GM19239 (cell line): ENCODE results near the gene TEAD1.

Experiments used
- DNase-seq: peaks from one replicate; pipeline ENCODE4 v3.0.0; 2011; ENCODE audit warnings: low spot score; ENCODE audit not compliant: insufficient read length
- FAIRE-seq: peaks from 2 replicates; lab custom pipeline; 2011; peaks lifted over from hg19 to GRCh38; lab: Jason Lieb, UNC

Gene TEAD1

DNA sequence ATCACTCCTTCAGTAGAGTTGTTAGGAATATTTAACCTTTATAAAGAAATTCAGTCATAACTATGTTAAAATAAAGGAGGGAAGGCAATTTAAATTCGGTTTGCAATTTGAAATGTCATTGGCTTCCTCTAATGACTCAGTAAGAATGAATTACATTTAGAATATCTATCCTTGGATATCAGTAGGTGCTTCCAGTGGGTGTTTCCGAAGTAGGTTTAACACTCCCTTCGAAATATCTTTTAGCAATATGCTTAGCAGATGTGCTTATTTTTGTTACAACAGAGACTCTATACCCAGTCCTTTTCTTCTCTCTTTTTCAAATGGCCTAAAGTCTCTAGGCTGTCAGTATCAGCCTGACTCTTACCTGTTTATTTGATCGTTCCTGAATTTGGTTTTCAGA, 231.2 kb downstream of the TEAD1 start:
- FAIRE-seq (no peak), DNase-seq (no peak)

DNA sequence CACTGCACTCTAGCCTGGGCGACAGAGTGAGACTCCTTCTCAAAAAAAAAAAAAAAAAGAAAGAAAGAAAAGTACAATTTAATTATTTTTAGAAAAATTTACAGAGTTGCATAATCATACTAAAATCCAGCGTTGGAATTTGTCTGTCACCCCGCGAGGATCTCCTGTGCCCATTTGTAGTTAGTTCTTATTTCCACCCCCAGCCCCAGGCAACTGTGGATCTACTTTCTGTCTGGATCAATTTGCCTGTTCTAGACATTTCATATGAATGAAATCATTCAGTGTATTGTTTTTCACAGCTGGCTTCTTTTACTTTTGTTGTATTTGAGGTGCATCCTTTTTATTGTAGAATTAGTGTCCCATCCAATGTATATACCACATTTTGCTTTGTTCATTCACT, 232.3 kb downstream of the TEAD1 start:
- no peak for FAIRE-seq

DNA sequence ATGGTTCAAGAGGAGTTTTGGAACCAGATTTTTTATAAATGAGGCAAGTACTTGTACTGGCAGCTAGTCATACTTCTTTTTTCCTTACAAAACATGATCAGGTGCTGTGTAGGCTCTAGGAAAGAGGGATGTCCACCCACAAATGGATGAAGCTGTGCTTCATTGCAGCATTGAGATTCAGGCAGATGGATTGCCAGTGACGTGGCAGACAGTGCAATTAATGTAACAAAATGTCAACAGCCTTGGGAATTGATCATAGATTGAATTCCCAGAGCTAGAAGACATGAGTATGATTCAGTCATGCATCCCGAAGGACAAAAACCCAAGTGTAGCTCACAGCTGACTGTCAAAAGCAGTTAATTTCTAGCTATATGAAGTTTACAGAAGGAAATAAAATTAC, 235.7 kb downstream of the TEAD1 start:
- no peak for FAIRE-seq

More for the DNA sequence above, 232.3 kb downstream of the TEAD1 start:
- no peak for DNase-seq

DNA sequence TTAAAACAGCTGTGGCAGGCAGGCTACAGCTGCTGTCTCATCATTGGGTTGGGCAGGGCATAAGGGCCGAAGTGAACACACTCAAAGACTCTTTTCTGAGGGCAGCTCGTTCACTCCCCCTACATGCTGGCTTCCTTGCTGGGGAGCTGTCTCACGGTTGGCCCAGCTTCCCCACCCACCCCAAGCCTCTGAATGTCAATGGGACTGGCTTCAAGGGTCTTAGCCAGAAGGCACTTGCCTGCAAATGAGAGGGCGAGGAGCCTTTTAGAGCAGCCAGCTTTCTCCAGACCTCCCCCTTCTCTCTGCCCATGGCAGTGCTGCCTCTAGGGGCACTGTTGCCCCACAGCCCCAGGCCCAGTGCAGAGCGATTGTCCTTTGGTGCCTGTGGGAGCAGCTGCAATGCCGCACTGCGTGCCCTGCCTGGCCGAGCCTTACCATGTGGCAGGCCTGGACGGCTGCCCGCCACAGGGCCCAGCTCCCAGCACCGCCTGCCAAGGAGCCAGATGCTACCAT, 240.2 kb downstream of the TEAD1 start:
- DNase-seq (peak; percentile 14), FAIRE-seq (no peak)

More for the DNA sequence above, 235.7 kb downstream of the TEAD1 start:
- no peak for DNase-seq

DNA sequence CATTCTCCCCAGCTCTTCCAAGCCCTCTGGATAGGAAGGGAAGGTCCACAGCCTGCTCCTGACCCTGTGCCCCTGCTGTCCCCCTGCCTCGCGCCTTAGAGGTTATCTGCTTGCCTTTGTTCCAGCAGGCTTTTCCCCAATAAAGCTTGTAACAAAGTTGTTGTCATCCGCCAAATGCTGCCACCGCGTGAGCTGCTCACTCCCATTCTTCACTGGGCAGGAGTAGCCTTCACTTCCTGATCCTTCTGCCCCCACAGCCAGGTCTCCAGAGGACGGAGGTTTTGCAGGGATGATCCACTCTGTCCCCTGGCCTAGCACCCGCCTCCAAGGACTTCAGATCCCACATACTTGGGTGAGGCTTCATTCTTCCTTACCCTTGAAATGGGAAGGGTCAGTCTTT, 240.9 kb downstream of the TEAD1 start:
- no peak for FAIRE-seq
- no peak for DNase-seq

DNA sequence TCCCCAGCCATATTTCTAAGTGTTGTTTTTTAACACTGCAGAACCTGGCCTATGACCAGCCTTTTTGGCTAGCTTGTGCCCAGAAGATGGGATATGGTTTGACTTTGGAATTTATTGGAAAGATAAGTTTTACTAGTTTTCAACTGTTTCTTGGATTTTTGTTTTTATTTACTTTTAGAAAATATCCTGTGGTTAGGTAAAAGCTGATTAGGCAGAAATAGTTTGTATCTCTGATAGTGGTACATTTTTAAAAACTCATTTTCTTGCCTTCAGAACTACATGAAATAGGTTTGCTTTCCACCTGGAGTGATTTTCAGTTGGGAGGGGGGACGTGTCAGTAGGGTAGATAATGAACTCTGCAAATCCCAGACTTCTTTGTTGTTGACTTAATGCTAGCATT, 243.6 kb downstream of the TEAD1 start:
- FAIRE-seq = no peak
- DNase-seq = no peak

DNA sequence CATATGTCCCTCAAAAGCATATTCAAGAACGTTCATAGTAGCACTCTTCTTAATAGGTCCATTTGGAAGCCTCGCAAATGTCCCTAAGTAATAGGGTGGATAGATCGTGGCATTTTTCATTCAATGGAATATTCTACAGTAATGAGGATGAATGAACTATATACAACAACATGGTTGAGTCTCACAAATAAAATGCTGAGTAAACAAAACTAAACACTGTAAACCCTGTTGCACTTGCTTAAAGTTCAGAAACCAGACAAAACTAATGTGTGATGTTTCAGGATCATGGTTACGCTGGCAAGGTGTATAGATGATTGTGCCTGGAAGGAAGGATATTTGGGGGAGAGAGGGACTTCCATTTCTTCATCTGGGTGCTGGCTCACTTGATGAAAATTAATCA, 244.4 kb downstream of the TEAD1 start:
- FAIRE-seq = no peak
- DNase-seq = no peak

DNA sequence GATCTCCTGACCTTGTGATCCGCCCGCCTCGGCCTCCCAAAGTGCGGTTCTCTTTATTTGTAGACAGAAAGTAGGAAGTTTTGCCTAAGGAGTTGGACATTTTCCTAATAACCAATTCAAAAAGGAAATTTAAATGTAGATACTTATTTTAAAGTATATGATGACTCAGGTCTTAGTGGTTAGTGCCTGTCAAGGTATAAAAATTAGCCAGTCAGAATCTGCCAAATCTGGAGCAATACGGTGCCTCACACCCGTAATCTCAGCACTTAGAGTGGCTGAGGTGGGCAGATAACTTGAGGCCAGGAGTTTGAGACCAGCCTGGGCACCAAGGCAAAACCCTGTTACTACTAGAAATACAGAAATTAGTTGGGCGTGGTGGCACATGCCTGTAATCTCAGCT, 248.2 kb downstream of the TEAD1 start:
- no peak for FAIRE-seq

DNA sequence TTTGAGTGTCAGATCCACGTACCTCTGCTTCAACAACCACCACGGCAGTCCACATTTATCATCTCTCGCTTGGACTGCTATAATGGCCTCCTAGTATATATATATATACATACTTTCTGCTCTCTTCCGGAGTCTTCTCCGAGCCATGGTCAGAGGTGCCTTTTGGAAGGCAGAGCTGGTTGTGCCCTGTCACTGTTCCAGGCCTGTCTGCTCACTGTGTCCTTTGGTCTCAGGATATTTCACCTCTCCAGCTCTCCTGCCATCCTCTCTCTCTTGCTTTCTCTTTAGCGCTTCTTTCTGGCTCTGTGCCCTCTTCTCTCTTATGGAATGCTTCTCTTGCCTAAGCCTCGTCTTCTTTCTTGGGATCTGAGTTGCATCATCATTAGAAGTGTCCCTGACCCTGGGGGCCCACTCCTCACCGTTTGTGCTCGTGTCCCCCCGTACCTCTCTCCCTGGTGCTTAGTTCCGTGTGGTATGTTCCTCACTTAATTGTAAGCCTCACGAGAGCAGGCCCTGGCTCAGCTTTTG, 248.8 kb downstream of the TEAD1 start:
- DNase-seq (no peak), FAIRE-seq (no peak)

More for the DNA sequence above, 248.2 kb downstream of the TEAD1 start:
- DNase-seq = no peak

DNA sequence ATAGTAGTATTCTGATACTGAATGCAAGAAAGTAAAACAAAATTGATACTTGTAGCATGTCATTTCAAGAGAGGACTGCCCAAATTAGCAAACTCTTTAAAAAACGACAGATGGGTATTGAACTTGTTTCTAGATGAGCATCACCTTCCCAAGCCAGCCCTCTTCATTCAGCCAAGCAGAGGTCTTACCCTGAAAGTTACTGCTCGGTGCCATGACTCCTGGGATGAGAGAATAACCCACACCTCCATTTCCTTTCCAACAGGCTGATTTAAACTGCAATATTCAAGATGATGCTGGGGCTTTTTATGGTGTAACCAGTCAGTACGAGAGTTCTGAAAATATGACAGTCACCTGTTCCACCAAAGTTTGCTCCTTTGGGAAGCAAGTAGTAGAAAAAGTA, 250.4 kb downstream of the TEAD1 start:
- no peak for DNase-seq
- no peak for FAIRE-seq

DNA sequence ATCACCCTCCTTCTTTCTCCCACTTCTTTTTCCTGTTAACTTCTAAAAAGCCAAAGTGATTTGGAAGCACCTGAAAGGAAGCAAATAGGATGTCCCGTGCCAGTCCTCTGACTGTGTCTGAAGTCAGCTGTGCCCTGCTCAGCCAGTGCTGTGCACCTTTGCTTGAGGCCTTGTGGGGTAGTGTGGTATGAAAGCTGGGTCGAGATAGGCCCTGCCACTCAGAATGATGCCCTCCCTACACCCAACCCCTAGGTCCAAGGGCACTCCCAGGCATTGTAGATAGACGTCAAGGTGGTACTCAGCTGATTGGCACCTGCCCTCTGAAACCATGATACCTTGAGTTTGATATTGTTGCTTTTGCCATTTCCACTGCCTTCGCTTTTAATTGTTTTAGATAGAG, 251.3 kb downstream of the TEAD1 start:
- FAIRE-seq (no peak), DNase-seq (no peak)

DNA sequence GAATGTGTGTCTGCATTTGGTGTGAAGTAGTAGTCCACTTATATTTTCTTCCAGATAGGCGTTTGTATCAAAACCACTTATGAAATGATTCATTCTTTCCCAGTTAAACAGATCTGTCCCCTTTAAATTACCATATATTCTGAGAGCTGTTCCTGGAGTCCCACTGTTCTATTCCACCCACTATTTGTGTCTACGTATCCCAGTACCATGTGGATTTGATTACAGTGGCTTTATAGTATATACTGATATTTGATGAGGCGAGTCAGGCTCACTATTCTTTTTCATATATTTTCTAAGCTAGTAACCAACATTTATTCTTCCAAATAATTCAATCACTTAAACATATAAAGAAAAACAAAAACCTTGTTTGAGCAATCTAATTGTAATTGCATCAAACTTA, 253.0 kb downstream of the TEAD1 start:
- FAIRE-seq (no peak), DNase-seq (no peak)

DNA sequence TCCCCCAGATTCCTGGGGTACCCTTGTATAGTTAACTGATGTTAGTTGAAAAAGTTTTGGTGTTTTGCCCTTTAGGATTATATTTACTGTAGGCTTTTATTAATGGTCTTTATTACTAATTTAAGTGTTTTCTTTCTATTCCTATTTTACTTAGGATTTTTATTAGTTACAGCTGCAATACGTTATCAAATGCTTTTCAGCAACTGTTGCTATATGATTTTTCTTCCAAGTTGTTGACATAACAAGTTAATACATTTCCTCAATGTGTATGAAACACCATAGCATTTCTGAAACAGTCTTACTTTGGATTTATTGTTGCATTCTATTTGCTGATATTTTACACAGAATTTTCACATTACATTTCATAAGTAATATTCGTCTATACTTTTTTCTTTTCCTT, 253.7 kb downstream of the TEAD1 start:
- FAIRE-seq = no peak
- DNase-seq = no peak

DNA sequence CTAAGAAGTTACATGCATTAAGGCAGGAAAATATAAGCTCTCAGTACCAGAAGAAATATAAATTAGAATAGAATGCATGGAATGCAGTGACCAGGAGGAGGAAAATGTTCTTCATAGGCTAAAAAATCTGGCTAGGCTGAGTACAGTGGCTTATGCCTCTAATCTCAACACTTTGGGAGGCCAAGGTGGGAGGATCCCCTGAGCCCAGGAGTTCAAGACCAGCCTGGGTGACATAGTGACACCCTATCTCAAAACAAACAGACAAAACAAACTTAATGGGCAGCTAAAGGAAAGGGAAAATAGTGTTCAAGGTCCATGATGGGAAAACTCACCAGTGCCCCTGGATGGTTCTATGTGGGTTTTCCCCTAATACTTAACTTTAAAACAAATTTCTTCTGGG, 256.6 kb downstream of the TEAD1 start:
- FAIRE-seq = no peak
- no peak for DNase-seq

DNA sequence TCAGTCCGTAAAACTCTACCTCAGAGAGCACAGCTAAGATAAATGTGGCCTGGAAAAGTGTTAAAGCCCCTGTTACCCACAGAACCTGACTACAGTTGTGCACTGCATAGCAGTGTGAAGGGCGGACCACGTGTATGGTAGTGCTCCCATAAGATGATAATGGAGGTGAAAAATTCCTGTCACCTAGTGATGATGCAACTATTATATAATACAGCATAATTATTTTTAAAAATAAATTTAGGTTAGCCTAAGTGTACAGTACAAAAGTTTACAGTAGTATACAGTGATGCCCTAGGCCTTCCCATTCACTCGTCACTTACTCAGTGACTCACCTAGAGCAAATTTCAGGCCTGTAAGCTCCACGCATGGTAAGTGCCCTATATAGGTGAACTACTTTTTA, 258.3 kb downstream of the TEAD1 start:
- FAIRE-seq (no peak), DNase-seq (no peak)

DNA sequence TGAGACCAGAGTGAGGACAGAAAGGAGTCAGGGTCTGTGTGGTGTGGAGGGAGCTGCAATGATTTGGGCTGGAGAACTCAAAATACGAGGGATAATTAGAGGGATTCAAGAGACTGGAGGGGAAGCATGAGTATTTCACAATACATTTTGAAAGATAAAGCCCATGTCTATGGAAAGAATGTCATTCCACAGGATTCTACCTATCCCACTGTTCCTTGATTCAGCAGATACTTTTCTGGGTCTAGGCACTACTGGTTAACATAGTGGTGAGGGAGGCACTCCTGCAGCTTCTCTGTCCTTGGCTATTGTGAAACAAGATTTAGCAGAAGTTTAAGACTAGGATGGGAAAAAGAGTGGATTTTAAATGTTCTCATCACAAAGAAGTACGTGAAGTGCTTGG, 262.0 kb downstream of the TEAD1 start:
- FAIRE-seq (no peak), DNase-seq (no peak)

DNA sequence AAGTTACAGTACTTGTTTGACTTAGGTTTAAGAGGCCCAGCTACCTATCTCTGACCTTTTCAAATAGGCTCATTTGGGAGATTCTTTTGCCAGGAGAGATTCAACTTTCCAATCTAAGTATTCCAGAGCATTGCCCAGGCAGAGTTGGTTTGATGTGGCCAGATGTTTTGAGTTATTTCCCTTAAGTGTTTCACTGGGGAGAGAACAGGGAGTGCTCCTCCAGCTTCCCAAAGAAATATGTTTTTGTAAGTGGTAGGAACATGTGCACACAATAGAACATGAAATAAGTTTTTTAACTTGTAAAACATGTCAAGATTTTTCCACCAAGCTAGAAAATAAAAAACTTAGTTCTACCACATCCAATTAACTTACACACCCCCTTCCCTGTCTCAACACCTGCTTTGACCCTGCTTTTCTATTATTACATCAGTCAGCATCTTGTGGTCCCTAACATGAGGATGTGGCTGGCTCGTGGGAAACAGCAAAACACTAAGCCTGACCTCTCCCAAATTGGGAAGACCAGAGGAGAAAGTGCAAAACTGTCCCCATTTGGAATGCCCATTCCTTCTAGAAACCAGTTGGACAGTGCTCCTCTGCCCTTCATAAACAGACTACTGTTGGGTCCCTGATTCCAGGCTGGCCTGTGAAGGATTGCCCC, 264.5 kb downstream of the TEAD1 start:
- FAIRE-seq (no peak), DNase-seq (no peak)

DNA sequence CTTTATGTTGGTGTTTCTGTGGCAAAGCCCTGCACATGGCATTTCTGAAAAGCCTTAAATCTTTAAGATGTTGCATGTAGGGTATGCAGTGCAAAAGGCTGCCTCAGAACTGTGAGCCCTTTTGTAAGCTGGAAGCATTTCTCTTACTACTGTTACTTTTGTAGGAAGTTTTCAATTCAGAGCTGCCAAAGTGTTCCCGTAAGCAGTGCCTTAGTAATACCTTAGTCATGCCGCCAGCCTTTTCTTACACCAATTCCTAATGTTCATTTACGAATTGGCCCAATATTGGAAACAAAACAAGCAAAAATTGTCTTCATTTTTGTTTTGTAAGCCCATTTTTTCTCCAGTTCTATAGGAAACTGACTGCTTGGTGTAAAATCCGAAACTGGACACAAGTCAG, 267.4 kb downstream of the TEAD1 start:
- no peak for FAIRE-seq
- DNase-seq = no peak

DNA sequence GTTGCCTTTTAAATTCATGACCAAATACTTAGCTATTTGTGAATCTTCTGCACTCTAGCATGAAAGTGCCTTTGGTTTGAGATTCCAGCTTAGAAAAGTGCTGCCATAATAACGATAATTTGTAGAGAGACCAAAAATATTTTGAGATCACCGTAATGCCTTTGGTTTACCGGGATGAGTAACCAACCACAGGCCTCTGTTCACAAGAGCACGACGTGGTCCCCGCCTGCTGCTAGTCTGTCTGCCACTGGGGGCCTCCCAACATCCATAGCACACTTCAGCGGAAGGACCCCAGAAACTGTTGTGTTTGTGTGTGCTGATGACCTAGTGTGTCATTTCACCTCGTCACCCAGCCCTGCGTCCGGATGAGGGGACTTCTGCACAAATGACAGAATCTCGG, 267.9 kb downstream of the TEAD1 start:
- FAIRE-seq = no peak
- DNase-seq = no peak

DNA sequence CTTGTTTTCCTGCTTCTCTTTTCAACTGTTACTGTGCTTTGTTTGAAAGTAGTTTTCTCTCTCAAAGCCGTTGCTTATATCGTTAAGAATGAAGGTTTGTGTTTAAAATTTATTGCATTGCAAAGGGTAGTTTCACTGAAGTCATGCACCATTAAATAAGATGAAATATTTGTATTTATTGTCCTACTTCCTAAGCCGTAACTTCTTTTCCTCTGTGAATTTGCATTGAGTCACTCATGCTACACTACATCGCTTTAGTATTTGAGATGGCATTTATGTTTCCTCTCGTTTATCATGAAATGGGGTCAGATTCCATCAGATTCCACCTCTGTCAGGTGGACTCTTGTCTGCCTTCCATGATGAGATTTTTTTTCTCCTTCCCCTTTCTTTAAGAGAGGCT, 269.1 kb downstream of the TEAD1 start:
- FAIRE-seq (no peak), DNase-seq (no peak)

DNA sequence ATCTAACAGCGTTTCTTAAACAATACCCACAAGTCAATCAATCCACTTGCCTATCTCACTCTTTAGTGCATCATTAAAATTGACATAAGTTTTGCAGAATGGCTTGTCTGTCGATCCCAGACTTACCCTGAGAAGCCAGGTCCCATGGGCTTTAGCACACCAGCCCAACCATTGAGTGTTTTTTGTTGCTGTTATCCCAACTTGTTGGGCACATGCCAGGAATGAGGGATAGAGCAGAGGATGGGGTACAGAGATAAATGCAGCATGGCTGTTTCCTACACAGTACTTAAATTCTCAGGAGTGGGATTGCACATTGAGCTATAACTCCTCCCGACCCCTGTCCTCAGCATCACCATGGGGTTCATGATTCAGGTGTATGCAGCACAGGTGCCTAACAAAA, 270.7 kb downstream of the TEAD1 start:
- FAIRE-seq = no peak
- no peak for DNase-seq

DNA sequence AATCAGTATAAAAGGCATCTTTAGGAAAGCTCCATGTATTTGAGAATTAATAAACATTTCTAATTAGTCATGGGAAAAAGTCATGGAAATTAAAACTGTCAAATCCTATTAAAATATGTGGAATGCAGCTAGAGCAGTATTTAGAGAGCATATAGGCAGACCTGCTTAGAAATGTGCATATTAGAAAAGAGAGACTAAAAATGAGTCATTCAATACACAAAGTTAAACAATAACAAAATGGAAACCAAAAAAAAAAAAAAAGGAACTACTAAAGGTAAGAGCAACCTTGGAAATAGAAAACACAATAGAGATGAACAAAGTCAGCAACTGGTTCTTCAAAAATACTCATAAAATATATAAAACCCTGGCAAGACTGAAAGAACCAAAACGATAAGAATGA, 275.2 kb downstream of the TEAD1 start:
- FAIRE-seq (no peak), DNase-seq (no peak)
